ENCODE measurements around the gene B4GALT2.
A peak's percentile ranks its signal among the peaks of the same experiment; 100 is the strongest.

Gene B4GALT2

GRCh38 chr1:43984855-43985254 lies 5.8 kb downstream of the B4GALT2 start:
- DNase-seq (ENCODE audit: low read depth): no peak

- no peak for DNase-seq (ENCODE audit: low read depth)
Measured at GRCh38 chr1:43985984-43986595, 7.1 kb downstream of the B4GALT2 start.

- DNase-seq (ENCODE audit: low read depth): no peak
Measured at GRCh38 chr1:43986712-43987111, 7.7 kb downstream of the B4GALT2 start.

GRCh38 chr1:43987159-43987902 lies 8.3 kb downstream of the B4GALT2 start:
- peak; percentile 36 for DNase-seq (ENCODE audit: low read depth)

- DNase-seq (ENCODE audit: low read depth): no peak
Measured at GRCh38 chr1:43990271-43991199, 11.5 kb downstream of the B4GALT2 start.

GRCh38 chr1:43991200-43991475 lies 12.1 kb downstream of the B4GALT2 start:
- DNase-seq (ENCODE audit: low read depth): no peak

GRCh38 chr1:43991476-43992231 lies 12.6 kb downstream of the B4GALT2 start, which contains the start of gene CCDC24:
TSS of gene CCDC24 (plus strand) at chr1:43991599. CDS start at chr1:43991879, 280 bp downstream.
- peak; percentile 67 for DNase-seq (ENCODE audit: low read depth)

- no peak for DNase-seq (ENCODE audit: low read depth)
Measured at GRCh38 chr1:43992232-43992995, 13.4 kb downstream of the B4GALT2 start.

- no peak for DNase-seq (ENCODE audit: low read depth)
Measured at GRCh38 chr1:43993206-43993914, 14.3 kb downstream of the B4GALT2 start.

GRCh38 chr1:43994071-43994470 lies 15.1 kb downstream of the B4GALT2 start:
- no peak for DNase-seq (ENCODE audit: low read depth)

- peak; percentile 27 for DNase-seq (ENCODE audit: low read depth)
Measured at GRCh38 chr1:43994794-43995790, 16.1 kb downstream of the B4GALT2 start.

- DNase-seq (ENCODE audit: low read depth): no peak
Measured at GRCh38 chr1:43995984-43996732, 17.1 kb downstream of the B4GALT2 start.

GRCh38 chr1:43996733-43997115 lies 17.7 kb downstream of the B4GALT2 start:
- no peak for DNase-seq (ENCODE audit: low read depth)

GRCh38 chr1:43997295-43997999 lies 18.4 kb downstream of the B4GALT2 start:
- DNase-seq (ENCODE audit: low read depth): no peak

GRCh38 chr1:43998000-43998378 lies 19.0 kb downstream of the B4GALT2 start:
- DNase-seq (ENCODE audit: low read depth): no peak

GRCh38 chr1:43999455-43999854 lies 20.4 kb downstream of the B4GALT2 start:
- DNase-seq (ENCODE audit: low read depth): no peak

GRCh38 chr1:44000122-44000665 lies 21.2 kb downstream of the B4GALT2 start:
- DNase-seq (ENCODE audit: low read depth): no peak

GRCh38 chr1:44002165-44002564 lies 23.2 kb downstream of the B4GALT2 start:
- no peak for DNase-seq (ENCODE audit: low read depth)
